ENCODE results near the gene GCNA. TPM values are rescaled to one million over a fixed set of nuclear protein-coding genes. Genes with fewer than 3 reads are reported as not detected.
"Not testable (repeated sequence)": the region's sequence is repeated elsewhere in the genome, so short reads cannot be mapped to it uniquely, and the experiment has no call there.

GCNA gene
- total RNA-seq, 2 donors from 2014 or later: 4.1 to 6.0 TPM

DNA sequence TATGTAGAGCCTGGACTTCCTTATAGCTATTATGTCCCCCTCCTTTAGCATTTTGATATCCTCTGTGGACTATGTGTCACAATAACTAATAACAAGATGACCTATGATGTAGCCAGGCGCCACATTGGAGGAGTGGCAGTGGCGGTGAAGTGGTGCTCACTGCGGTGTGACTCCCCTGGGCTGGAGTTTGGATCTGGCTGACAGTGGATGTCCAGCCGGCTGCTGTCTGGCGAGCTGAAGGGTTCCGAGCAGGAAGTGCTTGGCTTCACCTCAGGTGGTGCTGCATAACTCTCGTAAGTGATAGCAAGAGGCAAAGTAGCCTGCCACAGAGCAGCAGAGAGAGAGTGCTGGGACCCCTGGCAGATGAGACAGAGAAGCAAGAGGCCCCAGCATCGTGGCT lies 15.0 kb downstream of the GCNA start:
- not testable (repeated sequence) for DNase-seq (ENCODE audit: low spot score in 2 of 2); H3K36me3 Mint-ChIP-seq; H3K9me3 Mint-ChIP-seq; H3K27ac Mint-ChIP-seq; ATAC-seq

DNA sequence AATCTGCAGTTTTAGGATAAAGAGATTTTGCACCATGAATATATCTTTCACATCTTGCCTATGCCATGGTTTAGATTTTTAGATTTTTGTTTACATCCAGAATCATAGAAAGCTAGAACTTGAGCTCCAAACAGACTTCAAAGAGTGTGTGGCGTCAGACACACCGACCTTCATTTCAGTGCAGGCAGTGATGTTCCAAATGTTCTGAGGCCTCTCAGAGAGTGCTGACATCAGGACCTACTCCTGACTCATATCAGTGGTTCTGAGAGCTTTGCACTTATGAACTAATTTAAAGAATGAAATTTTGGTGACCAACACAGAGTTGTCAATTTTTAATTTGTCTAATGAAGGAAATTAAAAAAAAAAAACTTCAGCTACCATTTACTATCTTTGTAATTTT lies 21.7 kb downstream of the GCNA start:
- DNase-seq (ENCODE audit: low spot score in 2 of 2) (no peak), ATAC-seq (peak in 1 of 2 donors; percentile 49)
- H3K27ac Mint-ChIP-seq: no peak overlapping the region
- H3K36me3 Mint-ChIP-seq: peaks cover 25 to 35% of the 10 kb centered on the region in 2 donors
- peaks cover 15 to 16% of the 10 kb centered on the region in 2 donors for H3K9me3 Mint-ChIP-seq

DNA sequence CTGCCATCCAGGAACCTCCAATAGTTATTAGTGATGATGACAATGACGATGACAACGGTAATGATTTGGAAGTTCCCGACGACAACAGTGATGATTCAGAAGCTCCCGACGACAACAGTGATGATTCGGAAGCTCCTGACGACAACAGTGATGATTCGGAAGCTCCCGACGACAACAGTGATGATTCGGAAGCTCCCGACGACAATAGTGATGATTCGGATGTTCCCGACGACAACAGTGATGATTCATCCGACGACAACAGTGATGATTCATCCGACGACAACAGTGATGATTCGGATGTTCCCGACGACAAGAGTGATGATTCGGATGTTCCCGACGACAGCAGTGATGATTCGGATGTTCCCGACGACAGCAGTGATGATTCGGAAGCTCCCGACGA lies 25.4 kb downstream of the GCNA start:
- ATAC-seq: no peak
- peaks cover 15 to 16% of the 10 kb centered on the region in 2 donors for H3K9me3 Mint-ChIP-seq
- peaks cover 42 to 61% of the 10 kb centered on the region in 2 donors for H3K36me3 Mint-ChIP-seq
- H3K27ac Mint-ChIP-seq: peak overlapping the region; percentile 84 to 87
- DNase-seq (ENCODE audit: low spot score in 2 of 2): no peak

DNA sequence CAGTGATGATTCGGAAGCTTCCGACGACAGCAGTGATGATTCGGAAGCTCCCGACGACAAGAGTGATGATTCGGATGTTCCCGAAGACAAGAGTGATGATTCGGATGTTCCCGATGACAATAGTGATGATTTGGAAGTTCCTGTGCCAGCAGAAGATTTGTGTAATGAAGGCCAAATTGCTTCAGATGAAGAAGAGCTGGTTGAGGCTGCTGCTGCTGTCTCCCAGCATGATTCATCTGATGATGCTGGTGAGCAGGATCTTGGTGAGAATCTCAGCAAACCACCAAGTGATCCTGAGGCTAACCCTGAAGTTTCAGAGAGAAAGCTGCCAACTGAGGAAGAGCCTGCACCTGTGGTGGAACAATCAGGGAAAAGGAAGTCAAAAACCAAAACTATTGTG lies 25.9 kb downstream of the GCNA start:
- Mint-ChIP-seq H3K9me3 (peaks cover 15 to 16% of the 10 kb centered on the region in 2 donors), H3K27ac (peak overlapping the region; percentile 84 to 91)
- ATAC-seq: no peak

DNA sequence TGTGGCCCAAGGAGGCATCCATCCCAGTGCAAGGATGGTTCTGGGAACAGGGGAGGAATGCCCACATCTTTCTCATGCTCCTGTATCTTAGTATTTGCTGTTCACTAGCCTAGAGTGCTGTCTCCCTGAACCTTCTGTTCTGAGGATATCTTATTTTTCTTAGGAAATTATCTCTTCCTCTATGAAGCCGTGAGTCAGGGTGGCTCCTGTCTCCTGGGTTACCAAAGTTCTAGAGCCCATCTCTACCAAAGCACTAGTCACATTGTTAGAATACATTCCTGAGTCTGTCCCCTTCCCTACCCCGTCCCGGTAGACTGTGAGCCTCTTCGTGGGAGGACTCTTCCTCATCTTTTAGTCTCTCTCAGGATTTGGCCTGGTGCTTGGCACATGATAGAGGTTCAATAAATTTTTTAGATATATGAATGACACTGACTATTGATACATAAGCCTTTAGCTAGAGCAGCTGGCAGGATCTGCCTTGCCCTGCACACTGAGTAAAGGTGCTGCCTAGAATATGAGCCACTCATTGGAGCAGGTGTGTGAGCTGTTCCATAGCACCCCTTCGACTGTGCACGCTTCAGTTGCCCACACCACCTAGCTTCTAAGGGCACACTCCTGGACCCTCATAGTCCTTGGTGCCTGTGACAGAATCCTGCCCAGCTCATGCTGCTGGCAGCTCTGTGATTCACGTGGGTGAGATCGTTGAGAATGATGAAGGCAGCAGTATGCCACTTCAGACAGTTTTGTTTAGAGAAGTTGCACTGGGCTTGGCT lies 26.7 kb downstream of the GCNA start:
- H3K27ac Mint-ChIP-seq: peak overlapping the region; percentile 55 to 84
- DNase-seq (ENCODE audit: low spot score in 2 of 2) (no peak), ATAC-seq (no peak)
- peaks cover 15 to 16% of the 10 kb centered on the region in 2 donors for H3K9me3 Mint-ChIP-seq
- H3K36me3 Mint-ChIP-seq: peaks cover 42 to 75% of the 10 kb centered on the region in 2 donors

More for the DNA sequence above, 25.9 kb downstream of the GCNA start:
- no peak for DNase-seq (ENCODE audit: low spot score in 2 of 2)
- H3K36me3 Mint-ChIP-seq: peaks cover 42 to 67% of the 10 kb centered on the region in 2 donors

DNA sequence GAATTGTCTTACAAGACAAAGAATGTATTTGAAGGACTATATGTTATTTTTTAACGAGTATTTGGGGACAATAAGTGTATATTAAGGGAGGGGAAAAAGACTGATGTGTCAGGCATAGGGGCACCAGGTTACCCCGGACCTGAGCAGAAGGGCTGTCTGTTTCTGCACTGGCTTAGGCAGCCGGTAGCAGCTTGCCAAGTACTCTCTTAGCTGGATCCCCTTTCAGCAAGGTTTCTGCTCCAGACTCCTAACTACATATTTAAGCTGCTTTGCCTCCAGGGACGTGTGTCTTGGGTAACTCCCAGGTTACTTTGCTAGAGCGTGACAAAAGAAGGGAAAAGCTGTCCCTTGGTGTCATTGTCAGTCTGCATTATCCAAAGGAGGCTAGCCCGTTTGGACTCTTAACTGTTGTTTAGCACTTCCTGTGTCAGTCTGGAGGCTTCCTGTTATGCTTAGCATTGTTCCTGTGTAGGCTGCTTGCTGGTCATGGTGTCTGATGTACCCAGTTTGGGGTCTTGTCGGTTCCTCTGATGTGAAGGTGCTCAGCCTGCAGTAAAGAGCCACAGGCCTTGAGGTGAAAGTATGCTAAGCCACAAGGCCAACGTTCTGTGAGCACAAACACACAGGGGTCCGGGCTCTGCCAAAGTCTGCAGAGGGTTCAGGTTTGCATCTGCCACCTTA lies 28.4 kb downstream of the GCNA start:
- peaks cover 15 to 16% of the 10 kb centered on the region in 2 donors for H3K9me3 Mint-ChIP-seq
- H3K36me3 Mint-ChIP-seq: peaks cover 51 to 86% of the 10 kb centered on the region in 2 donors
- ATAC-seq (peak in 1 of 2 donors; percentile 63), DNase-seq (ENCODE audit: low spot score in 2 of 2) (no peak)
- H3K27ac Mint-ChIP-seq: peak overlapping the region in 1 of 2 donors; percentile 62

DNA sequence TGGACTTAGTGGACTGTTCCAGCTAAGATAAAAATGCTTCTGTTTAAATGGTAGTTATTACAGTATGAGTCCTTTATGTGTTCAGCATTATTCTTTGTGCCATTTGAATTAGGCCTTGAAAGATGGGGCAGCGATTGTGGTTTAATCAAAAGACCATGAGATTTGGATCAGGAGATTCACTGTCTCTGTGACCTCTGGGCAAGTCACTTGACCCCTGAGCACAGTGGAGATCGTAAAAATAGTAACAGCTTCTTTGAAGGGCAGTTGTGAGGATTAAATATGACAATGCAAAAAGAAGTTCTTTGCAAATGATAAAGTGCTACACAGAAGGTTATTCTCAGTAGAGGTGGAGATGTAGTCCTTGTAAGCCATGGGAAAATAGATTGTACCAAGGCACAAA lies 29.3 kb downstream of the GCNA start:
- no peak for DNase-seq (ENCODE audit: low spot score in 2 of 2)
- ATAC-seq: no peak
- peak overlapping the region; percentile 62 to 89 for H3K27ac Mint-ChIP-seq
- peaks cover 15 to 16% of the 10 kb centered on the region in 2 donors for H3K9me3 Mint-ChIP-seq
- H3K36me3 Mint-ChIP-seq: peaks cover 52 to 80% of the 10 kb centered on the region in 2 donors

DNA sequence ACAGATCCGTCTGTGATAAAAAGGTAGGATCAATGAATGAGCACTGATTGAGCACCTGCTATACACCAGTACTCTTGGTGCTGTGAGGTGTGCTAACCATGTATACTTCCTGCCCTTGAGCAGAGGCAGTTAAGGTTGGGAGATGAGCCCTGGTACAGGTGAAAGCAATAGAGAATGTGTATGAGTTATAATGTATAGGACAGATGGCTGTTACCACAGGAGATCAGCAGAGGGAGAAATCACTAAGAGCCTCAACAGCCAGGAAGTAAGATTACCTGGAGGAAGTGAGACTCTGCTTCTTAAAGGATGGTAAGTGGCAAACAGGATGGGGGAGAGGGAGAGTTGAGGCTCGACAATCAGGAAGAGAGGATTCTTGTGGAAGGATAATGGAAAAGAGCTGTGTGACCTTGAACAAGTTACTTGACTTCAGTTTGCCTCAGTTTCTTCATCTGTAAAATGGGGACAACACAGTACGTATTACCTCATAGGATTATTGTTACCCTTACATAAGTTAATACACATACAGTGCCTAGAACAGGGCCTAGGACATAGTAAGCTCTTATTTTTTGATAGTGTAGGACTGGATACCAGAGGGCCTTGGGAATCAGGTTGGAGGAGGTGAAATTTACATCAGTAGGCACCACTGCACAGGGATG lies 31.0 kb downstream of the GCNA start:
- Mint-ChIP-seq H3K9me3 (no peaks in the 10 kb centered on the region), H3K36me3 (peaks cover 44 to 62% of the 10 kb centered on the region in 2 donors), H3K27ac (peak overlapping the region; percentile 55 to 96)
- ATAC-seq: peak; percentile 44 to 47
- DNase-seq (ENCODE audit: low spot score in 2 of 2): no peak

DNA sequence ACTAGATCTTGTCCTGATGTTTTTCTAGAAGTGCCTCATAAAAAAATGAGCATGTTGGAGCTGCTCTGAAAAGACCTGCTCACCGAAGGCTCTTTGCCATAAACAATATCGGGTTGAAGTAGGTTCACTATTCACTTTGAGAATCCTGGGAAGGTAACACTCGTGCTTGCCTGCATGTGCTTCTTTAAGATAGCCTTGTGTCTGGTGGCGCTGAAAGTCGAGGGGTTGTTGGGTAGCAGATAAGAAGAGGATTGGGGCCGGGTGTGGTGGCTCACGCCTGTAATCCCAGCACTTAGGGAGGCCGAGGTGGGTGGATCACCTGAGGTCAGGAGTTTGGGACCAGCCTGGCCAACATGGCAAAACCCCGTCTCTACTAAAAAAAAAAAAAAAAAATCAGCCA lies 33.5 kb downstream of the GCNA start:
- not testable (repeated sequence) for H3K9me3 Mint-ChIP-seq; H3K27ac Mint-ChIP-seq; ATAC-seq; DNase-seq (ENCODE audit: low spot score in 2 of 2)
- peaks cover 49 to 66% of the 10 kb centered on the region in 2 donors for H3K36me3 Mint-ChIP-seq

DNA sequence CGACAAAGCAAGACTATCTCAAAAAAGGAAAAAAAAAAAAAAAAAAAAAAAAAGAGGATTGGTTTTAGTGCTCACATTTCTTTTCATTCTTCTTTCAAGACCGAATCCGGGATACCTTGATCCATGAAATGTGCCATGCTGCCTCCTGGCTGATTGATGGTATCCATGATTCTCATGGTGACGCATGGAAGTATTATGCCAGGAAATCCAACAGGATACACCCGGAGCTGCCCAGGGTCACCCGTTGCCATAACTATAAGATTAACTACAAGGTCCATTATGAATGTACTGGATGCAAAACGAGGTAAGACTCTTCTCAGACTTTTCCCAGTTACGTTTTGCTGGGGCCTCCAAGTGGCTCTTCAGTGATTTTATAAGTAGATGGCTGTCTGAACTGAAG lies 34.0 kb downstream of the GCNA start:
- no peak for ATAC-seq
- DNase-seq (ENCODE audit: low spot score in 2 of 2): no peak
- Mint-ChIP-seq H3K27ac (no peak overlapping the region), H3K9me3 (no peaks in the 10 kb centered on the region), H3K36me3 (peaks cover 53 to 70% of the 10 kb centered on the region in 2 donors)

DNA sequence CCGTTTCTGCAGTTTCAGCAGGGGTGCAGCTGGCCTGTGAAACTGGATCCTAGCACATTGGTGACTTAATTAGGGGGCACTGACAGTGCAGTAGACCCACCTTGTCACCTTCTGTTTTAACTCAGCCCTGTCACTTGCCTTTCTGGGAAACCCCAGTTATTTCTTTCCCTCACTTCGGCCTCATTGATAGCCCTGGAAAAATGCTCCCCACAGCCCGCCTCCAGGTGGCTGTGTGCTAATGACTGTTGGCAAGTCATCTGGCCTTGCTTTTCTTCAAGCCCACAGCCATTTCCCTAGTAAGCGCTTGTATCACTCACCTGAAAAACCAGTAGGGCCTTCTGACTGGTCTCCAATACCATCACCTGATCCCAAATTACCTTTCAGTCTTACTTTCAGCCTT lies 36.8 kb downstream of the GCNA start:
- ATAC-seq (no peak), DNase-seq (ENCODE audit: low spot score in 2 of 2) (no peak)
- peaks cover 44 to 52% of the 10 kb centered on the region in 2 donors for H3K36me3 Mint-ChIP-seq
- H3K9me3 Mint-ChIP-seq: no peaks in the 10 kb centered on the region
- H3K27ac Mint-ChIP-seq: peak overlapping the region; percentile 89 to 96

DNA sequence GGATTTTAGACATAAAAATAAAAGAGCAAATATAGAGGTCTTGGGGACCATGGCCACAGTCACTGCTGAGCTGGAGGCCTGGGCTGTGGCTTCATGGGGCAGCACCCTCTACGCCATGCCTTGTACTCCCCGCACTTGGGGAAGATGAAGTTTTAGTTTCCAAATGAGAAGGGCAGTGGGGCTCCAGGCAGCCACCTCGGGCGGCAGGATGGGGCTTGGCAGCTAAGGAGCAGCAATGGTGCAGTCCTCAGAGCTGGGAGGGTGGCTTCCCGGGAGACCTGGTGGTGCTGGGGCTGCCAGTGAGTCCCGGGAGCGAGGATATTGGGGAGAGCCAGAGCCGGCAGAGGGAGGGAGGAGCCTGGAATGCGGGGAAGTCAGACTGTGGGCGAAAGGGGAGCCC lies 37.7 kb downstream of the GCNA start:
- H3K9me3 Mint-ChIP-seq: no peaks in the 10 kb centered on the region
- peaks cover 42 to 47% of the 10 kb centered on the region in 2 donors for H3K36me3 Mint-ChIP-seq
- peak overlapping the region; percentile 90 to 96 for H3K27ac Mint-ChIP-seq
- ATAC-seq (peak in 1 of 2 donors; percentile 39), DNase-seq (ENCODE audit: low spot score in 2 of 2) (peak in 1 of 2 donors; percentile 57)

DNA sequence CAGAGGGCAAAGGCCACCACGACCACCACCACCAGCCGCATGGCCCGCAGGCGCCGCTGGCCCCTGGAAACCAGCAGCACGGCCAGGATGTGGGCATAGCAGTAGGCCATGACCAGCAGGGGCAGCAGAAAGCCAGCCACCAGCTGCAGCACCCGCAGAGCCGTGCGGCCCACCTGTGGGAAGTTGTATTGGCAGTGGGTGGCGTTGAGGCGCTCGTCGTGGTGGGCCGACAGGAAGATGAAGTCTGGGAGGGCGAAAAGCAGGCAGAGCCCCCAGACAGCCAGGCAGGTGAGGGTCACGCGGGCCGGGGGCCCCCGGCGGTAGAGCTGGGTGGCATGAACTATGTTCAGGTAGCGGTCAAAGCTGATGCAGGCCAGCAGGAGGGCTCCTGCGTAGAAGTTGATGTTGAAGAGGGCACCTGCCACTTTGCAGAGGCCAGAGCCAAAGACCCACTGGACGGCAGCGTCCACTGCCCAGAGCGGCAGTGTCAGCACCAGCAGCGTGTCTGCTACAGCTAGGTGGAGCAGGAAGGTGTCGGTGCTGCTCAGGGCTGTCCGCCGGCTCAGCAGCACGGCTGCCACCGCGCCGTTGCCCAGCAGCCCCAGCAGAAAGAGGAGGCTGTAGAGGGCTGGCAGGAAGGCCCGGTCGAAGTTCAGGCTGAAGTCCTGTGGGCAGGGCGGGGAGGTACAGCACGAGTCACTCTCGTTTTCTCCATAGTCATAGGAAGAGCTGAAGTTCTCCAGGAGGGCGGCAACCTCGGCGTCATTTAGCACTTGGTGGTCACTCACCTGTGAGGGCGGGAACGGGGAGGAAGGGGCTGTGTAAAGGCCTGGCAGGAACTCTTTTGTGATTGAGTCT lies 38.7 kb downstream of the GCNA start:
- peak overlapping the region; percentile 96 to 99 for H3K27ac Mint-ChIP-seq
- H3K36me3 Mint-ChIP-seq: peaks cover 33 to 42% of the 10 kb centered on the region in 2 donors
- no peaks in the 10 kb centered on the region for H3K9me3 Mint-ChIP-seq
- peak in 1 of 2 donors; percentile 55 for DNase-seq (ENCODE audit: low spot score in 2 of 2)
- no peak for ATAC-seq

DNA sequence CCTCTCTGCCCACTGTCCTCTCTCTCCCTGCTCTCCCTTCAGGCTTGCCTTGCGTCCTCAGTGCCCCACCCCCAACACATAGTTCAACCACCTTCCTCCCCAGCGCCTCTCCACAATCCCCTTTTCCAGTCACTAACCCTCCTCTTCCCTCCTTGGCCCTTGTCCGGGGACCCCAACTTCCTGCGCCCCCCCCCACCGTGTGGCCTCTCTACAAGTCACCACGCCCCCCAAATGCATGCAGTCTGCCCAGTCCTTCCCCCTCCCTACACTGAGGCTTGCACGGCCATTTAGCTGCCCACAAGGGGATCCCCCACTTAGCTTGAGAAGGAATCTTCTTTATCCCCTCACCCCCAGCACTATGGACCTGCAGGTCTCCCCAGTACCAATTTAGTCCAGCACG lies 39.5 kb downstream of the GCNA start:
- peaks cover 30 to 42% of the 10 kb centered on the region in 2 donors for H3K36me3 Mint-ChIP-seq

DNA sequence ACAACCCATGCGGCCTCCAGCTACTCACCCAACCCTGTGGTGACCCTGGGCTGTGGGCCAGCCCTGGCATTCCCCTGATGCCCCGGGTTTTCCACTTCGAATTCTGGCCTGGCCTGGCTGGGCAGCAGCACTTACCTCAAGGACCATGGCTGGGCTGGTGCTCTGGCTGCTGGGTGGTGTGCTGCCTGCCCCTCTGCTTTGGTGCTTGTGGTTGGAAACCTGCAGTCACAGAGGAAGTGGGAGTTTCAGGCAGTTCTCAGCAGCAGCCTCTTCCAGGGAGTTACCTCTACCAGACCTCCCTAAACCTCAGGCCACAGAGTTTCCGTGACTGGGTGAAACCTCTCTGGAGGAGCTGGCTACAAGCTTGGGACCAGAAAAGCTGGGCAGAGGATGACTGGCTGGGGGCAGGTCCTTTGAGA lies 40.1 kb downstream of the GCNA start, which contains the start of gene CXCR3:
Gene CXCR3 (minus strand): TSS at position 209 of the 419 bp plus-strand sequence. CDS start 62 bp downstream, at position 147.
- Mint-ChIP-seq H3K27ac (peak within 1 kb of the TSS; percentile 96 to 99), H3K9me3 (no peaks in the 10 kb centered on the region), H3K36me3 (peaks cover 25 to 42% of the 10 kb centered on the region in 2 donors)
- ATAC-seq: peak; percentile 70 to 72
- DNase-seq (ENCODE audit: low spot score in 2 of 2): peak; percentile 63 to 90

More for the DNA sequence above, 39.5 kb downstream of the GCNA start:
- ATAC-seq: no peak
- no peak for DNase-seq (ENCODE audit: low spot score in 2 of 2)
- Mint-ChIP-seq H3K27ac (peak overlapping the region; percentile 96 to 99), H3K9me3 (no peaks in the 10 kb centered on the region)

DNA sequence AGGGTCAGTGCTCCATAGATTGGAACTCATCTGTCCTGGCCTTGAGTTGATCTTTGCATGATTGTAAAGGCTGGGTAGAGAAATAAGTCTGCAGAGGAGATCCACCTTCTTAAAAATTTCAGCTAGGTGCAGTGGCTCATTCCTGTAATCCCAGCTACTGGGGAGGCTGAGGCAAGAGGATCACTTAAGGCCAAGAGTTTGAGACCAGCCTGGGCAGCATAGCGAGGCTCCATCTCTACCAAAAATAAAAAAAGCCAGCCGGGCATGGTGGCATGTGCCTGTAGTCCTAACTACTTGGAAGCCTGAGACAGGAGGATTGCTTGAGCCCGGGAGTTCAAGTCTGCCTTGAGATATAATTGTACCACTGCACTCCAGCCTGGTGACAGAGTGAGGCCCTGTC lies 40.5 kb downstream of the GCNA start:
- H3K9me3 Mint-ChIP-seq: no peaks in the 10 kb centered on the region
- H3K36me3 Mint-ChIP-seq: peaks cover 23 to 42% of the 10 kb centered on the region in 2 donors
- no peak for ATAC-seq
- DNase-seq (ENCODE audit: low spot score in 2 of 2): no peak
- H3K27ac Mint-ChIP-seq: peak overlapping the region; percentile 96 to 99

All from activated naive CD4-positive, alpha-beta T cell treated with anti-CD3 and anti-CD28 coated beads, Interleukin-2, amount 50 U/mL, for 72 hours (primary cell).